GM12874 (cell line): ENCODE results near the gene TLE1.

Source experiments
- TF ChIP-seq, protein P1 (sequence below): IDR thresholded peaks from 2 replicates; pipeline ENCODE4 v1.5.1; 2011; ENCODE audit warnings: low read depth, mild to moderate bottlenecking, control low read depth, low read length, moderate library complexity; ENCODE audit not compliant: insufficient read depth

The TLE1 gene

DNA sequence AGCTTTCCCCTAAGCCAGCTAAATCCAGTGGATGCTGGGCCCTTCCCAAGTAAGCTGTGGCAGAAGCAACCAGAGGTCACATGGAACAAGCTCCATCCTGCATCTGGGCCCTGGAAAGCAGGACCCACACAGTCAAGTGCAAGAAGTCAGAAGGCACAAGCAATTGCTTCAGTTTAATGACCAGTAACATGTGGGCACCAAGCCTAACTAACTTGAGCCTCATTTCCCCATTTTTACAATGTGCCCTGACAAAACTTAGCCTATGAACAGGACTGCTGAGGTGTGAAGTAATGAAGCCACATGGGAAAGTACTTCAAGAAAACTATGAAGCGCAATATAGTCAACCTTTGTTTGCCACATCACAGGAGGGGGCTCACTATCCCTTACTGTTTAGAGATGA is 90.5 kb downstream of the TLE1 start:
- TF ChIP-seq, protein P1, sequence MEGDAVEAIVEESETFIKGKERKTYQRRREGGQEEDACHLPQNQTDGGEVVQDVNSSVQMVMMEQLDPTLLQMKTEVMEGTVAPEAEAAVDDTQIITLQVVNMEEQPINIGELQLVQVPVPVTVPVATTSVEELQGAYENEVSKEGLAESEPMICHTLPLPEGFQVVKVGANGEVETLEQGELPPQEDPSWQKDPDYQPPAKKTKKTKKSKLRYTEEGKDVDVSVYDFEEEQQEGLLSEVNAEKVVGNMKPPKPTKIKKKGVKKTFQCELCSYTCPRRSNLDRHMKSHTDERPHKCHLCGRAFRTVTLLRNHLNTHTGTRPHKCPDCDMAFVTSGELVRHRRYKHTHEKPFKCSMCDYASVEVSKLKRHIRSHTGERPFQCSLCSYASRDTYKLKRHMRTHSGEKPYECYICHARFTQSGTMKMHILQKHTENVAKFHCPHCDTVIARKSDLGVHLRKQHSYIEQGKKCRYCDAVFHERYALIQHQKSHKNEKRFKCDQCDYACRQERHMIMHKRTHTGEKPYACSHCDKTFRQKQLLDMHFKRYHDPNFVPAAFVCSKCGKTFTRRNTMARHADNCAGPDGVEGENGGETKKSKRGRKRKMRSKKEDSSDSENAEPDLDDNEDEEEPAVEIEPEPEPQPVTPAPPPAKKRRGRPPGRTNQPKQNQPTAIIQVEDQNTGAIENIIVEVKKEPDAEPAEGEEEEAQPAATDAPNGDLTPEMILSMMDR, result no peak

DNA sequence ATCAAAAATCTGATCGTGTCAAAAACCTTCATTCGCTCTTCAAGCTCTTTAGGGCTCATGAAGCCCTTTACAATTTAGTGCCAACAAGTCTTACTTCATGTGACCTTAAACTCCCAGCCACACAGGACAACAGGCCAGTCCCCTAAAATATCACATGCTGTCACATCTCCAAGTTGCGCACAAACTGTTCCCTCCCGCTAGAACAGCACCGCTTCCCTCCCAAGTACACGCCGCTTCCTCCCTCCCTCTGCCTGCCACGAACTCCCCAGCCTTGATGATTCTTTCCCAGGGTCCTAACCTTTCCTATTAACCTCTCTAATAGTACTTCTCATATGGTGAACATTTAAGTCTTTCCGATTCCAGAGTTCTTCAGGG is 91.2 kb downstream of the TLE1 start:
- TF ChIP-seq, protein P1, result no peak

DNA sequence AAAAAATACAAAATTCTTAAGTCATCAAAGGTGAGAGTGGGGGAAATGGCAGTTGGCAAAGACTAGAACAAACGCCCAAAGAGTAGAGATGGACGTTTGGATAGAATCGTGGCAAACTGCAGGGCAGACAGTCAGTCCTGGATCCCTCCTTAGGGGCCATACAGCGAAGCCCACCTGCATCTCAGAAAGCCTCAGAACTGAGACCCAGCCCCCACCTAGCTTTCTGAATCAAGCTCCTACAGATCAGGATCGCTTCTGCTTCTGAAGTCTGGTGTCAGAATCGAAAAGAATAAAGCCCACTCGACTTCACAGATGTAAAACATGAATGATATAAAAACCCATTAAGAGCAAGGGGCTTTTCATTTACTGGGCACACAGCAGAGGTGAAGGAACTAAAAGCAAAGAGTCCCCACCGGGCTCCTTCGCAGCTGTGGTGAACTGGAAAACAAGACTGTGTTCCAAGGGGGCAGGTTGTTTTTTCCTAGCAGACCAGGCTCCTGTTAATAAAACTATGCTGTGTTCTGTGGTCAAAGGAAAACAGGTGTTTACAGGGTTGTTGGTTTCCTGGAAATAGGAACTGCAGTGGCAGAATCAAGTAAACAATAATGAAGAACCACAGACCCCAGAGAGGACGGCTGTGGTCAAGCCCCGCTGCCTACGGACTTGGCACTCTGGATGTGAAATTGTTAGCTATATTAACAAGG is 91.8 kb downstream of the TLE1 start:
- TF ChIP-seq, protein P1, result no peak

DNA sequence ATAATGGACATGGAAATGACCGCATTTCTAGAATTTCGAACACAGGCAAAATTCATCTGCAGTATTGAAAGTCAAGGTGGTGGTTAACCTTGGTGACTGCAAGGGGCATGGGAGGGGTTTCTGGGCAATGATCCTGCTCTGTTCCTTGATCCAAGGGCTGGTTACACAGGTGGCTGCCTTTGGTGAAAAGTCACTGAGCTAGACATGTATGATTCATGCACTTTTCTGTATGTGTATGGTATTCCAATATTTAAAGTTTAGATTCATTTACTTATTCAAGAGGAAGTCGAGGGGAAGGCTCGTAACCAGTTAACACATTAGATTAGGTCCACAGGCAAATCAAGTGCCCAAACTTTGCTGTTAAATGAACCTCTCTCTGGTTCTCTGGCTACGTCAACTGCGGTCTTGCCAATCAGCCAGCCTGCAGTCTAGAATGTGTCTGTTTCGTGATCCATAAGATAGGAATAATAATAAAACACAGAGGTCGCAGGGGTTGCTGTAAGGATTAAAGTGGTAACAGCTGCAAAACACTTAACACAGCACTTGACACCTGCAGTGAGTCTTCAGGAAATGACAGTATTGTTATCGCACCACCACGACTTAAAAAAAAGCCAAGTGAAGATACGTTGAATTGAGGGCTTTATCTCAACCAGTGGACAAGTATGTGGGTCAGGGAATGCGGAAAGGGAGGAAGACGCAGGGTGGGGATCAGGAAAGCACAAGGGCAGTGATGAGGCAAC is 92.5 kb downstream of the TLE1 start:
- TF ChIP-seq, protein P1, result no peak

DNA sequence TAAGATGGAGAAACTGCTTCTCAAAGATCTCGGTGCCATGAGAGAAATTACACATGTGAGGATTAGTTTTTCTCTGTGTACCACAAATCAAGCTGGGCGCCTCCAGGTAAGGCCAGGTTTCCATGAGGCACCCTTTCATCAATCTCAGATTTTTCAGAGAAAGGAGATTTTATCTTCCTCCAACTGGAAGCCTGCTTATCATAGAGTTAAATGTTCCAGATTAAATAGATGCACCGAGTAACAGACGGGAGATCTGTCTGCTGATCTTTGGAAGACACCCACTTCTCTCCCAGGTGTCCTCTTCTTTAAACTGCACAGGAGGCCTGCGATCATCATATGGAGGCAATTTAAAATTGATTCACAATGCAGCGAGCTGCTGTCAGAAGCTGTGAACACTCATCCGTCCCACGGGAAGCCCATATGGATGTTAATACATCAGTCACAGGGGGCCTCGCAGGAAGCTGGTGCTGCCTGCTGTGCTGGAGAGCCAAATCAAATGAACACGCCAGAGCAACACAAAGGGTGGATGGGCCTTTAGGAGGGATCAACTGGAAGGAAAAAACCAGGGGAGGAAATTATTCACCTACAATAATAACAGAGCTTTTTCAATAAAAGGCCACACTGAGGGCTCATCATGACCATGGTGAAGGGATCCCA is 93.3 kb downstream of the TLE1 start:
- TF ChIP-seq, protein P1, result no peak

DNA sequence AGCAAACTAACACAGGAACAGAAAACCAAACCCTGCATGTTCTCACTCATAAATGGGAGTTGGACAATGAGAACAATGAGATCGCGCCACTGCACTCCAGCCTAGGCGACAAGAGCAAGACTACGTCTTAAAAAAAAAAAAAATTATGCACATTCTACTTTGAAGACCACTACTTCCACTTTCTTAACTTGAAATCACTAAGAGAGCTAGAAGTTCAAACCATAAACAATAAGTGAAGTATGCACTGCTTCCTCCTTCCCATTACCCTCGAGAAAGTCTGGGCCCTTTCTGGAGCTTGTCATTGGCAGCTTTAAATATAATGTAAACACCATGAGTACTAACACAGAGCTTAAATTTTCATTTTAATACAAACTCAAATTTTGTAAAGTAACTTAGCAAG is 94.9 kb downstream of the TLE1 start:
- TF ChIP-seq, protein P1, result no peak

DNA sequence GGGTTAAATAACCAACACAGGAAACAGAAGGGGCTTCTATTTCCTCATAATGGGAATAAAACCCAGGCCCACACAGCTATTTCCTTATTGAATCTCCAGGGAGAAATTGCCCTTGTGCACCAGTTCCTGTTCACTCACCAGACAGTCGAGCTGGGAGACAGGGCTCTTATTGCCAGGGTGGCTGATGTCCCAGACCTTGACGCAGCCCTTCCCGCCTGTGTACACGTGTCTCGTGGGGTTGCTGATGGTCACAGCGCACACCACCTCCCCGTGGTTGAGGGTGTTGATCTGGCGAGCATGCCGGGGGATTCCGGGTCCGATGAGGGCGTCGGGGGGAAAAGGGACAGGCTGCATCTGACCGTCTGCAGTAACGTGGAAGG is 96.5 kb downstream of the TLE1 start:
- TF ChIP-seq, protein P1, result no peak
